ENCODE measurements around the gene FRMD6.
A peak's percentile ranks its signal among the peaks of the same experiment; 100 is the strongest.

FRMD6 gene

DNA sequence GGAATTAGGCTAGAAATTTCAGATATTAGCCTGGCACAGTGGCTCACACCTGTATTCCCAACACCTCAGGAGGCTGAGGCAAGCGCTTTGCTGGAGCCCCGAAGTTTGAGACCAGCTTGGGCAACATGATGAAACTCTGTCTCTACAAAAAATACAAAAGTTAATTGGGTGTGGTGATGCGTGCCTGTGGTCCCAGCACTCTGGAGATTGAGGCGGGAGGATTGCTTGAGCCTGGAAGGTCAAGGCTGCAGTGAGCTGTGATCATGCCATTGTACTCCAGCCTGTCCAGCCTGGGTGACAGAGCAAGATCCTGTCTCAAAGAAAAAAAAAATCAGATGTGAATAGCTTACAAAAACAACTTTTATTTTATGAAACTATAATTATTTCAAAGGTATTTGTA lies 15.1 kb downstream of the FRMD6 start:
- DNase-seq (ENCODE audit: low spot score) = no peak

DNA sequence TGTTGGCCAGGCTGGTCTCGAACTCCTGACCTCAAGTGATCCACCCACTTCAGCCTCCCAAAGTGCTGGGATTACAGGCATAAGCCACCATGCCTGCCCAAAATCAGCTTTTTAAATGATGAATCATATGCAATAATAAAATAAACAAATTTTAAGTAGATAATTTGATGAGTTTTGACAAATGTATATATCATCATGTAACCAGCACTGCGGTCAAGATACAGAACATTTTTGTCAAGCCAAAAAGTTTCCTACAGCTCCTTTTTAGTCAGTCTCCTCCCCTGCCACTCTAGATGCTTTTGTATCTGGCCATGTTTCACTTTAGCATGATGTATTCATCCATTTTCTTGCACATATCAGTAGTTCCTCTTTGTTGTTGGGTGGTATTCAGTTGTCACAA lies 17.2 kb downstream of the FRMD6 start:
- no peak for DNase-seq (ENCODE audit: low spot score)

- DNase-seq (ENCODE audit: low spot score) = no peak
These were observed 22.7 kb downstream of the FRMD6 start for GRCh38 chr14:51674294-51675002.

- no peak for DNase-seq (ENCODE audit: low spot score)
These were observed 24.8 kb downstream of the FRMD6 start for GRCh38 chr14:51676549-51676948.

DNA sequence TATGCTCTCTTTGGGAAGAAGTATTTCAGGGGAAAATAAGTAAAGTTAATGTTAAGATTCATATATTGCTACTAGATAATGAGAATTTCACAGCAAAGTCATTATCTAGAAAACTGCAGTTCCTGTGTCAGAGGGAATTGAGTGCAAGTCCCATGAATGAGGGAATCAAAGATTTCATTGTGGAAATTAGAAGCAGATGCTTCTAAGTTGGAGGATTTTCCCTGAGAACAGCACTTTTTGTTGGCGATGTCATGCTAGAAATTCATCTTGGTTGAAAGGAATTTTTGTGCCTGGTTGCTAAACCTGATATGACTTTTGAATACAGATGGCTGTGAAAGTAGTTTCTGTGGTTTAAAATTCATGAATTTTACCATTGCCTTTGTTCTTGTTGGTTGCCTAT lies 25.6 kb downstream of the FRMD6 start:
- no peak for DNase-seq (ENCODE audit: low spot score)

DNA sequence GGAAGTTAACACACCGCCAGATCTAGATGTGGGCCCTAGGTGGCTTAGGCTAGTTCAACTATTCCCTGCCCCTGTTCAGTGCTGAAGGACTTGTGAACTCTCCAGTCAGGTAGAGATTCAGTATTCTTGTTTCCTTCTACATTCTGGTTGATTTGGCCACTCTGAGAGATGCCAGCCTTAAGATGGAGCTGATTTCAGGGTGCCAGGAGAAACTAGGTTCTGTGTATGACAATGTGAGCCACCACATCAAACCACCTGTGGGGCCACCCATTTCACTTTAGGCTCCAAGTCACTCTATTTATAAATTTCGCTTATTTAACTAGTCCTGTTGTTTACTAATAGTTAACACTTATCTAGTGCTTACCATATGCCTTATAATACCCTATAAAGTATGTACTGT lies 26.0 kb downstream of the FRMD6 start:
- DNase-seq (ENCODE audit: low spot score) = no peak

DNA sequence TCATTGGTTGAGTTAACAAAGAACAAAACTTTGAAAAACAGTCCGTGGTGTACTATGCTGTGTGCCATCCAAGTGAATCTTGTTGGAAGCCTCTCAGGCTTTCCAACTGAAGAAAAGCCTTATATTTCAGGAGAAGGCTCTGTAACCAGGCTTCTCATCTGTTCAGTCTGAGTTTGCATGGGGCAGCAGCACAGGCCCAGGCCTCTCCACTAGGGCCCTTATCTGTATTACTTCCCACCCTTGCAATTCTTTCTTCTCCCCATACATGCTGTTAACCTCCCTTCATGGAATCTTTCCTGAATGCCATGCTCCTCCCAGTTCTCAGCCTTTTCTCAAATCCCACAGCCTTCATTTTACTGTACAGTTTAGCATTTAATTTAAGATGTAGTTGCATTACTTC lies 28.3 kb downstream of the FRMD6 start:
- DNase-seq (ENCODE audit: low spot score) = peak; percentile 1

DNA sequence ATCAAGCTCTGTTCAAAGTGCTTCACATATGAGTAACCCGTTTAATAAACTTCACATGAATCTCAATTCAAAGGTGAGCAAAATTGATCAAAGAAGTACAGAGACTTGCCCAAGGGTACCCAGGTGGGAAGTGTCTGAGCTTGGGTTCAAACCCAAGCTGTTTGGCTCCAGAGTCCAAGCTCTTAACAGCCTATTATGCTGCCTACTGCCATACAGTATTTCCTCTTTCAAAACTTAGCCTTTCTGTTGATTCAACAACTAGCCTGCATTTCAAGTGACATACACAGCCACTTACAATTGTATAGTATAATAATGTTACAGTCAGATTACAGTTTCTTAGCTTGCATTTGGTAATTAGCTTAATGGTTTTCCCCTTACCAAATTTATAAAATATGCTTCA lies 29.7 kb downstream of the FRMD6 start:
- DNase-seq (ENCODE audit: low spot score) = no peak

DNA sequence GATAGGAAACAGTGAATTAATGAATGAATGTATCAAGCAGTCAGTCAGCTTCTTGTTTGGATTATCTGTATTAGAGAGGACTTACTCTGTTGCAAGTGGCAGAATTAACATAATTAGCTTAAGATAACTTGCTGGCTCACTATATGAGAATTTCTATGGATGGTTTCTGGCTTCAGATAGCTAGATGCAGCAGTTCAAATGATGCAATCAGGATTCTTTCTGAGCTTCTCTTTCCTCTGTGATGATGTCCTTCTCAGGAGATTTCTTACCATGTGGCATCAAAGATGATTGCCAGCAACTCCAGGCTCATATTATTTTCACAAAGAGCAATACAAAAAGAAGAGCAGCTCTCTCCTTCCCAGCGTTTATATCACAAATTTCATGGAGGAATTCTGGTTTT lies 30.7 kb downstream of the FRMD6 start:
- no peak for DNase-seq (ENCODE audit: low spot score)

GRCh38 chr14:51684760-51685159 lies 33.0 kb downstream of the FRMD6 start:
- DNase-seq (ENCODE audit: low spot score) = no peak

DNA sequence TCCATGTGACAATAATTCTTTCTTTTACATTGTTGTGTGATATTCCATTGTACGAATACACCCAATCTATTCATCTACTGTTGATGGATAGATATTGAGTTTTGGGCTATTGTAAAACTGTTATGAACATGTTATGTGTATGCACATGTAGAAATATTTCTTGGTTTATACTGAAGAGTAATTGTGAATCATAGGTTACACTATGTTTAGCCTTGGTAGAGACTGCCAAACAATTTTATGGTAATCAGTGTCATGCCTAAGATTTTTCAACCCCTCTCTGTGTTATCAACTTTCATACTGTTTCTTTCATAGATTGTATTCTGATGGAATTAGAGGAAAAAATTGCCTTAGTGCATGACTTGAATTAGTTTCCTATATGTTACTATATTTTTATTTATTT lies 39.5 kb downstream of the FRMD6 start:
- DNase-seq (ENCODE audit: low spot score) = no peak

GRCh38 chr14:51692646-51693045 lies 40.9 kb downstream of the FRMD6 start:
- no peak for DNase-seq (ENCODE audit: low spot score)

GRCh38 chr14:51697848-51698247 lies 46.1 kb downstream of the FRMD6 start:
- no peak for DNase-seq (ENCODE audit: low spot score)

GRCh38 chr14:51701951-51702350 lies 50.2 kb downstream of the FRMD6 start:
- DNase-seq (ENCODE audit: low spot score) = no peak

- no peak for DNase-seq (ENCODE audit: low spot score)
These were observed 52.1 kb downstream of the FRMD6 start for GRCh38 chr14:51703787-51704186.

- DNase-seq (ENCODE audit: low spot score) = no peak
These were observed 52.8 kb downstream of the FRMD6 start for GRCh38 chr14:51704545-51704944.

DNA sequence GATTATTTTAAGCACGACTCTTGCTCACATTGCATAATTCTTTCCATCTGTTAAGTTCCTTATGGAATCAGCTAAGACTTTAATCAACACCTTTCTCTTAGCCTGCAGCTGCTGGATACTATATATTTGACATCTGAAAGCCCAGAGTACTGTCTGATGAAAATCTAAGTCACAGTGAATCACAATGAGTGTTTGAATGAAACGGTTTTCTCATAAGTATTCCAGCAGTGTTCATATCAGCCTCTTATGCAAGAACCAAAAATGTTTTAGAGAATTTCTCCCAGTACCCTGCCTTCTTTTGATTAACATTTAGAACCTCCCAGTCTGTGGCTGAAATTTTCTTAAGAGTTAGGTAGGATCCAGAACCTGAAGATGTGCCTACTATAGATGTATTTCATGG lies 55.6 kb downstream of the FRMD6 start:
- DNase-seq (ENCODE audit: low spot score) = no peak

DNA sequence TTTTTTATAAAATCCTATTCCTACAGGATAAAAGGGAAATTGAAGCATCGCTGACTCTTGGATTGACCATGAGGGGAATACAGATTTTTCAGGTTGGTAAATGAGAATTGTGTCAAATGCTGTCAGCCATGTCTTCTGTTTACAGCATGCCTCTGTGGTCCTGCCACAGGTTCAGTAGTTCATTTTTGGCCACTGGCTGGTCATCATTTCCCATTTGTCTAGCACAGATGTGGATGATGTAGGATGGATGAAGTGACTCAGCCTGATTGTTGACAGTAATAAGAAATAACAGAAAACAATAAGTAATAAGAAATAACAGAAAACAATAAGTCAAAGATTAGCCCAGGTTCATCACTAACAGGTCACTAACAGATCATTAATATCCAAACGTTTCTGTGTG lies 59.8 kb downstream of the FRMD6 start:
- no peak for DNase-seq (ENCODE audit: low spot score)

- no peak for DNase-seq (ENCODE audit: low spot score)
These were observed 63.5 kb downstream of the FRMD6 start for GRCh38 chr14:51715250-51715649.

DNA sequence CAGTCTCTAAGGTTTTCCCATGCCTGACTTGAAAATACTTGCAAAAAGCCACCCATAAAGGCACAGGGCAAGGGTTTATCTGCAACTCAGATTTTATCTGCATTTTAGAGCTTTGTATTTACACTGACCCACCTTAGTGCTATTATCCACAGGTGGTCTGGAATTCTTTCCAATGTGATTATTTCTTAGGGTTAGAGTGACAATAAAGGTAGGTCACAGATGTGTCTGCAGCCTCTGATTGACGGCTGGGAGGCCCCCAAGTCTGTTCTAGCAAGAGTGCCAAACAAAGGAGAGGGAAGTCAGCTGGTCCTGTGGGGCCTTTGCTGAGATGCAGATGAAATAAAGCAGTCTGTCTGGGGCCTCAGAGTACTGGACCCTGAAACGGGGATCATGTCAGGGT lies 64.0 kb downstream of the FRMD6 start:
- no peak for DNase-seq (ENCODE audit: low spot score)

GRCh38 chr14:51716610-51717009 lies 64.9 kb downstream of the FRMD6 start:
- no peak for DNase-seq (ENCODE audit: low spot score)

DNA sequence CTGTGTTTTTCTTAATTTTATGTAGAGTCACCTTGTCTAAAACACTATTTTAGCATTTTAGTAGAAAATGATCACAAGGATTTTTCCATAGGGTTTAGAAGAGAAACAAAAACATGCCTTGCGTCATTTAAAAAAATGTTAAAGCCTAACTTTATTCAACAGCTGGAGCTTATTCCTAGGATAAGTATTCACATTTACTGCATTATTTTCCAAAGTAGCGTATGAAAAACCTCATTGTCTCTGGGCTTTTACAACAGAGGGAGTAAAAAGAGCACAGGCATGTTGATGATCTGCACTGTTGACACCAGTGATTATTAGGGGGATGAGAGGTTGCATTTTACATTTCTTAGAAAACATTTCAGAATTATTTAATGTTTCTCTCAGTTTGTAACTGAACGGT lies 66.1 kb downstream of the FRMD6 start:
- no peak for DNase-seq (ENCODE audit: low spot score)

DNA sequence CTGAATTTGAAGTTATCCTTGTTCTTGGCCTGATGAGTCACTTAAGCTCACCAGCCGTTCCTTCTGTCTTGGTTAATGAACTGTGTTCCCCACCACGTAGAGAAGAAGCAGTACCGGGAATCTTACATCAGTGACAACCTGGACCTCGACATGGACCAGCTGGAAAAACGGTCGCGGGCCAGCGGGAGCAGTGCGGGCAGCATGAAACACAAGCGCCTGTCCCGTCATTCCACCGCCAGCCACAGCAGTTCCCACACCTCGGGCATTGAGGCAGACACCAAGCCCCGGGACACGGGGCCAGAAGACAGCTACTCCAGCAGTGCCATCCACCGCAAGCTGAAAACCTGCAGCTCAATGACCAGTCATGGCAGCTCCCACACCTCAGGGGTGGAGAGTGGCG lies 68.2 kb downstream of the FRMD6 start:
- DNase-seq (ENCODE audit: low spot score) = no peak

DNA sequence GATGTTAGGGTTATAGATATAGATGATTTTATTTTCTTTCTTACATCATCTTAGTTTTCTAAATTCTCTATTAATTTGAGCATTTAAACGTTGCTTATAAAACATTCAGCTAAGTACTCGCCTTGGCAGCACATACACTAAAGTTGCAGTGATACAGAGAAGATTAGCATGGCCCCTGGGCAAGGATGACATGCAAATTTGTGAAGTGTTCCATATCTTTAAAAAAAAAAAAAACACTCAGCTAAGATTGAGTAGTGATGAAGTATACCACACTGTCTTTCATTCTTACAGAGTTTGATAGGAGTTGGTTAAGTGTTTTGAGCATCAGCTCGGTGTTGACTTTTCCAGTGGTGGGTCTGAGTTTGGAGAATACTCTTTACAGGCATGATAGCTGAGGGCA lies 72.3 kb downstream of the FRMD6 start:
- no peak for DNase-seq (ENCODE audit: low spot score)

- no peak for DNase-seq (ENCODE audit: low spot score)
These were observed 72.9 kb downstream of the FRMD6 start for GRCh38 chr14:51724650-51725049.
